ENCODE data around the gene OR9Q1. TPM values are rescaled to one million over a fixed set of nuclear protein-coding genes. Genes with fewer than 3 reads are reported as not detected.

The OR9Q1 gene
- total RNA-seq, 4 donors from 2014 or later: 0.29 TPM; not detected in 3

DNA sequence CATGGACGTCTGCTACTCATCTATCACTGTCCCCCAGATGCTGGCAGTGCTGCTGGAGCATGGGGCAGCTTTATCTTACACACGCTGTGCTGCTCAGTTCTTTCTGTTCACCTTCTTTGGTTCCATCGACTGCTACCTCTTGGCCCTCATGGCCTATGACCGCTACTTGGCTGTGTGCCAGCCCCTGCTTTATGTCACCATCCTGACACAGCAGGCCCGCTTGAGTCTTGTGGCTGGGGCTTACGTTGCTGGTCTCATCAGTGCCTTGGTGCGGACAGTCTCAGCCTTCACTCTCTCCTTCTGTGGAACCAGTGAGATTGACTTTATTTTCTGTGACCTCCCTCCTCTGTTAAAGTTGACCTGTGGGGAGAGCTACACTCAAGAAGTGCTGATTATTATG lies 156.0 kb downstream of the OR9Q1 start:
- no peak for DNase-seq (ENCODE audit: low spot score in 2 of 2)
- H3K9me3 ChIP-seq: no peaks in the 10 kb centered on the region
- WGBS: 73% methylated on average over 7 of the region's 7 CpGs
- H3K4me1 ChIP-seq: no peaks in the 10 kb centered on the region
- H3K36me3 ChIP-seq: no peaks in the 10 kb centered on the region
- TF ChIP-seq POLR2A (IDR thresholded peaks at IDR 0.05) (no peak), POLR2AphosphoS5 (IDR thresholded peaks at IDR 0.05) (no peak), EP300 (IDR thresholded peaks at IDR 0.05) (no peak), CTCF (IDR thresholded peaks at IDR 0.05) (no peak)
- no peak overlapping the region for H3K27ac ChIP-seq
- no peaks in the 10 kb centered on the region for H3K27me3 ChIP-seq
- no peak overlapping the region for H3K4me3 ChIP-seq

- no peaks in the 10 kb centered on the region for H3K4me1 ChIP-seq
- no peak overlapping the region for H3K27ac ChIP-seq
- DNase-seq (ENCODE audit: low spot score in 2 of 2): no peak
- no peak for TF ChIP-seq EP300 (IDR thresholded peaks at IDR 0.05)
- TF ChIP-seq POLR2AphosphoS5 (IDR thresholded peaks at IDR 0.05): no peak
- no peak for TF ChIP-seq POLR2A (IDR thresholded peaks at IDR 0.05)
- TF ChIP-seq CTCF (IDR thresholded peaks at IDR 0.05): no peak
- no peaks in the 10 kb centered on the region for H3K27me3 ChIP-seq
- H3K9me3 ChIP-seq: no peaks in the 10 kb centered on the region
- WGBS: 85% methylated on average over 4 of the region's 4 CpGs
- H3K4me3 ChIP-seq: no peak overlapping the region
- H3K36me3 ChIP-seq: no peaks in the 10 kb centered on the region
Observed at GRCh38 chr11:58186938-58187337, 163.3 kb downstream of the OR9Q1 start.

GRCh38 chr11:58188770-58189169 lies 165.1 kb downstream of the OR9Q1 start, which contains the start of gene OR9Q2:
Gene OR9Q2, plus strand, starts transcription at chr11:58189070. Its CDS starts 1,421 bp downstream, at chr11:58190491.
- Histone ChIP-seq H3K27ac (no peak within 1 kb of the TSS), H3K4me1 (no peaks in the 10 kb centered on the region), H3K4me3 (no peak within 1 kb of the TSS), H3K36me3 (no peaks in the 10 kb centered on the region), H3K27me3 (no peaks in the 10 kb centered on the region), H3K9me3 (no peaks in the 10 kb centered on the region)
- no peak for TF ChIP-seq CTCF (IDR thresholded peaks at IDR 0.05)
- TF ChIP-seq EP300 (IDR thresholded peaks at IDR 0.05): no peak
- TF ChIP-seq POLR2A (IDR thresholded peaks at IDR 0.05): no peak
- TF ChIP-seq POLR2AphosphoS5 (IDR thresholded peaks at IDR 0.05): no peak
- DNase-seq (ENCODE audit: low spot score in 2 of 2): no peak
- WGBS: 91% methylated on average over 2 of the region's 2 CpGs

DNA sequence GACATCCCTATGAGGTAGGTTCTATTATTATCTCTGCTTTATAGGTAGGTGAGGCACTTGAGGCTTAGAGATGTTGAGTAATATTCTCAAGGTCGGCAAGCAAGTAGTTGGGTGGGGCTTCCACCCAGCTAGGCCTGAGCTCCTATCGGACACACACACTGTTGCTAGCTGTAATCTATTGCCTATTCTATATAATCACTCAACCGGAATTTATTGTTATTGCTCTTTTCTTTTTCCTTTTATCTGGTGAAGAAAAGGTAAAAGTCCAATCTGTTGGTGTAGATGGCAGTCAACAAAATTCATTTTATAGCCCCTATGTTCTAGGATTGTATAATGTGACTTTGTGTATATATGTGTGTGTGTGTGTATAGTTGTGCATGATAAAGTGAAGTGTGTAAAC lies 168.5 kb downstream of the OR9Q1 start:
- no peak overlapping the region for H3K27ac ChIP-seq
- no peak for DNase-seq (ENCODE audit: low spot score in 2 of 2)
- no peak overlapping the region for H3K4me3 ChIP-seq
- WGBS: 71% methylated on average over 3 of the region's 3 CpGs
- TF ChIP-seq POLR2AphosphoS5 (IDR thresholded peaks at IDR 0.05) (no peak), EP300 (IDR thresholded peaks at IDR 0.05) (no peak), CTCF (IDR thresholded peaks at IDR 0.05) (no peak), POLR2A (IDR thresholded peaks at IDR 0.05) (no peak)
- H3K4me1 ChIP-seq: no peaks in the 10 kb centered on the region
- no peaks in the 10 kb centered on the region for H3K27me3 ChIP-seq
- peaks cover 5% of the 10 kb centered on the region for H3K9me3 ChIP-seq
- no peaks in the 10 kb centered on the region for H3K36me3 ChIP-seq

DNA sequence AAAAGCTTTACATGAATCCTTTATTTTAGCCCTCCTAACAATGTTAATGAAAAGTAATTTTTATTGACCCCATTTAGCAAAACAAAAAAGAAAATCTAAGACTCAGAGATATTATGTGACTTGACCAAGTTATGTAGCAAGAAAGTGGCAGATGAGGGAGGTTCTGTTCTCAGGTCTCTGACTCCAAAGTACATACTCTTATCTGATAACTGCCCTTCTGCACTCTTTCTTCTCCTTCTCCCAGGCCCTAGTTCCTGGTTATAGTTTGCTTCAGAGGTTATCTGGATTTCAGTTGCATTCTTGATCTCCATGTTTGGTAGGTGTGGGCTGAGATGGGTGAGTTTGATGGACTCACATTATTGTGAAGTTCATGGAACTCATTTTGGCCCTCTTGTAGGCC lies 169.7 kb downstream of the OR9Q1 start:
- DNase-seq (ENCODE audit: low spot score in 2 of 2): no peak
- Histone ChIP-seq H3K36me3 (no peaks in the 10 kb centered on the region), H3K27me3 (no peaks in the 10 kb centered on the region), H3K9me3 (peaks cover 5% of the 10 kb centered on the region), H3K4me1 (no peaks in the 10 kb centered on the region), H3K4me3 (no peak overlapping the region), H3K27ac (no peak overlapping the region)
- TF ChIP-seq CTCF (IDR thresholded peaks at IDR 0.05) (no peak), EP300 (IDR thresholded peaks at IDR 0.05) (no peak), POLR2A (IDR thresholded peaks at IDR 0.05) (no peak), POLR2AphosphoS5 (IDR thresholded peaks at IDR 0.05) (no peak)
